NCI-H146 treated with DMSO at 0.1 percent for 48 hours (cell line): ENCODE data around the gene CDHR1.
A peak's percentile ranks its signal among the peaks of the same experiment; 100 is the strongest.

Source experiments
- DNase-seq: peaks from one replicate; lab custom pipeline; 2025; ENCODE audit not compliant: unreplicated experiment; lab: John Stamatoyannopoulos, UW

The CDHR1 gene

GRCh38 chr10:84261236-84261915, 67.0 kb downstream of the CDHR1 start:
- no peak for DNase-seq

GRCh38 chr10:84262190-84262956, 68.0 kb downstream of the CDHR1 start:
- no peak for DNase-seq

- DNase-seq = no peak
Observed at GRCh38 chr10:84263716-84264115, 69.4 kb downstream of the CDHR1 start.

GRCh38 chr10:84264611-84265141, 70.3 kb downstream of the CDHR1 start:
- DNase-seq = peak; percentile 85

GRCh38 chr10:84265418-84265817, 71.1 kb downstream of the CDHR1 start:
- DNase-seq = peak; percentile 95

GRCh38 chr10:84267503-84268126, 73.3 kb downstream of the CDHR1 start:
- peak; percentile 88 for DNase-seq

GRCh38 chr10:84269162-84269561, 74.8 kb downstream of the CDHR1 start:
- DNase-seq = no peak
